Sigmoid colon (tissue), 3 donors: ENCODE data around the gene MXD4.

ENCODE experiments used
- POLR2A ChIP-seq, 2 donors: fragments of 450-650 bp; IDR thresholded peaks; one replicate each; pipeline ENCODE4 v1.6.1; 2016; ENCODE audit warnings: antibody characterized with exemption in 2 of 2, mild to moderate bottlenecking in 2 of 2, moderate library complexity in 2 of 2
- TF ChIP-seq, protein P1 (sequence below), 4 experiments: fragments of 450-650 bp in 3 of 4; fragments of 200-600 bp in 1 of 4; IDR thresholded peaks; one replicate each; pipeline ENCODE4 v1.5.1; 2016 to 2019; ENCODE audit warnings: antibody characterized with exemption in 4 of 4, mild to moderate bottlenecking in 3 of 4, moderate library complexity in 2 of 4

- TF ChIP-seq, protein P1, sequence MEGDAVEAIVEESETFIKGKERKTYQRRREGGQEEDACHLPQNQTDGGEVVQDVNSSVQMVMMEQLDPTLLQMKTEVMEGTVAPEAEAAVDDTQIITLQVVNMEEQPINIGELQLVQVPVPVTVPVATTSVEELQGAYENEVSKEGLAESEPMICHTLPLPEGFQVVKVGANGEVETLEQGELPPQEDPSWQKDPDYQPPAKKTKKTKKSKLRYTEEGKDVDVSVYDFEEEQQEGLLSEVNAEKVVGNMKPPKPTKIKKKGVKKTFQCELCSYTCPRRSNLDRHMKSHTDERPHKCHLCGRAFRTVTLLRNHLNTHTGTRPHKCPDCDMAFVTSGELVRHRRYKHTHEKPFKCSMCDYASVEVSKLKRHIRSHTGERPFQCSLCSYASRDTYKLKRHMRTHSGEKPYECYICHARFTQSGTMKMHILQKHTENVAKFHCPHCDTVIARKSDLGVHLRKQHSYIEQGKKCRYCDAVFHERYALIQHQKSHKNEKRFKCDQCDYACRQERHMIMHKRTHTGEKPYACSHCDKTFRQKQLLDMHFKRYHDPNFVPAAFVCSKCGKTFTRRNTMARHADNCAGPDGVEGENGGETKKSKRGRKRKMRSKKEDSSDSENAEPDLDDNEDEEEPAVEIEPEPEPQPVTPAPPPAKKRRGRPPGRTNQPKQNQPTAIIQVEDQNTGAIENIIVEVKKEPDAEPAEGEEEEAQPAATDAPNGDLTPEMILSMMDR (IDR thresholded peaks at IDR 0.05): no peak
- TF ChIP-seq POLR2A (IDR thresholded peaks at IDR 0.05): no peak
Measured at GRCh38 chr4:2266821-2267220, 4.9 kb upstream of the MXD4 start.
